ENCODE data around the gene CLBA1.
"Not testable (repeated sequence)": the region's sequence is repeated elsewhere in the genome, so short reads cannot be mapped to it uniquely, and the experiment has no call there.

CLBA1 gene

GRCh38 chr14:105022276-105022670 is 36.7 kb downstream of the CLBA1 start:
- DNase-seq (ENCODE audit: low spot score) = no peak
- FAIRE-seq = no peak

- DNase-seq (ENCODE audit: low spot score) (no peak), FAIRE-seq (no peak)
Observed at GRCh38 chr14:105023144-105023543, 37.6 kb downstream of the CLBA1 start.

GRCh38 chr14:105023791-105024480 is 38.3 kb downstream of the CLBA1 start:
- no peak for DNase-seq (ENCODE audit: low spot score)

GRCh38 chr14:105025429-105025828 is 39.8 kb downstream of the CLBA1 start:
- FAIRE-seq (no peak), DNase-seq (ENCODE audit: low spot score) (no peak)

More at GRCh38 chr14:105023791-105024480, 38.3 kb downstream of the CLBA1 start:
- FAIRE-seq = no peak

- FAIRE-seq = no peak
- no peak for DNase-seq (ENCODE audit: low spot score)
Observed at GRCh38 chr14:105026033-105026785, 40.6 kb downstream of the CLBA1 start.

GRCh38 chr14:105026802-105027563 is 41.4 kb downstream of the CLBA1 start:
- FAIRE-seq (no peak), DNase-seq (ENCODE audit: low spot score) (no peak)

- not testable (repeated sequence) for FAIRE-seq; DNase-seq (ENCODE audit: low spot score)
Observed at GRCh38 chr14:105027718-105028117, 42.1 kb downstream of the CLBA1 start.

GRCh38 chr14:105028251-105028927 is 42.8 kb downstream of the CLBA1 start:
- FAIRE-seq (no peak), DNase-seq (ENCODE audit: low spot score) (no peak)

GRCh38 chr14:105029402-105029801 is 43.8 kb downstream of the CLBA1 start:
- DNase-seq (ENCODE audit: low spot score) = no peak
- no peak for FAIRE-seq

GRCh38 chr14:105030194-105030593 is 44.6 kb downstream of the CLBA1 start:
- FAIRE-seq = no peak

GRCh38 chr14:105030836-105031396 is 45.3 kb downstream of the CLBA1 start:
- no peak for FAIRE-seq
- no peak for DNase-seq (ENCODE audit: low spot score)

More at GRCh38 chr14:105030194-105030593, 44.6 kb downstream of the CLBA1 start:
- no peak for DNase-seq (ENCODE audit: low spot score)

GRCh38 chr14:105032451-105032901 is 46.9 kb downstream of the CLBA1 start:
- DNase-seq (ENCODE audit: low spot score); FAIRE-seq: not testable (repeated sequence)

- DNase-seq (ENCODE audit: low spot score); FAIRE-seq: not testable (repeated sequence)
Observed at GRCh38 chr14:105033412-105033900, 47.9 kb downstream of the CLBA1 start.

GRCh38 chr14:105034315-105035039 is 48.9 kb downstream of the CLBA1 start:
- FAIRE-seq = no peak
- DNase-seq (ENCODE audit: low spot score) = no peak

- not testable (repeated sequence) for DNase-seq (ENCODE audit: low spot score)
Observed at GRCh38 chr14:105035616-105036015, 50.0 kb downstream of the CLBA1 start.

GRCh38 chr14:105039458-105040205 is 54.0 kb downstream of the CLBA1 start:
- no peak for DNase-seq (ENCODE audit: low spot score)
- FAIRE-seq = no peak

More at GRCh38 chr14:105035616-105036015, 50.0 kb downstream of the CLBA1 start:
- FAIRE-seq = not testable (repeated sequence)

GRCh38 chr14:105041841-105042765 is 56.5 kb downstream of the CLBA1 start:
- DNase-seq (ENCODE audit: low spot score) = no peak
- FAIRE-seq = no peak

- FAIRE-seq = no peak
- no peak for DNase-seq (ENCODE audit: low spot score)
Observed at GRCh38 chr14:105042813-105043212, 57.2 kb downstream of the CLBA1 start.
